ENCODE results near the gene PALM.
"Not testable (repeated sequence)": the region's sequence is repeated elsewhere in the genome, so short reads cannot be mapped to it uniquely, and the experiment has no call there.

PALM gene

GRCh38 chr19:729965-730668 is 21.4 kb downstream of the PALM start:
- no peak for DNase-seq (ENCODE audit: low spot score)

- DNase-seq (ENCODE audit: low spot score) = no peak
Measured at GRCh38 chr19:731000-731399, 22.3 kb downstream of the PALM start.

DNA sequence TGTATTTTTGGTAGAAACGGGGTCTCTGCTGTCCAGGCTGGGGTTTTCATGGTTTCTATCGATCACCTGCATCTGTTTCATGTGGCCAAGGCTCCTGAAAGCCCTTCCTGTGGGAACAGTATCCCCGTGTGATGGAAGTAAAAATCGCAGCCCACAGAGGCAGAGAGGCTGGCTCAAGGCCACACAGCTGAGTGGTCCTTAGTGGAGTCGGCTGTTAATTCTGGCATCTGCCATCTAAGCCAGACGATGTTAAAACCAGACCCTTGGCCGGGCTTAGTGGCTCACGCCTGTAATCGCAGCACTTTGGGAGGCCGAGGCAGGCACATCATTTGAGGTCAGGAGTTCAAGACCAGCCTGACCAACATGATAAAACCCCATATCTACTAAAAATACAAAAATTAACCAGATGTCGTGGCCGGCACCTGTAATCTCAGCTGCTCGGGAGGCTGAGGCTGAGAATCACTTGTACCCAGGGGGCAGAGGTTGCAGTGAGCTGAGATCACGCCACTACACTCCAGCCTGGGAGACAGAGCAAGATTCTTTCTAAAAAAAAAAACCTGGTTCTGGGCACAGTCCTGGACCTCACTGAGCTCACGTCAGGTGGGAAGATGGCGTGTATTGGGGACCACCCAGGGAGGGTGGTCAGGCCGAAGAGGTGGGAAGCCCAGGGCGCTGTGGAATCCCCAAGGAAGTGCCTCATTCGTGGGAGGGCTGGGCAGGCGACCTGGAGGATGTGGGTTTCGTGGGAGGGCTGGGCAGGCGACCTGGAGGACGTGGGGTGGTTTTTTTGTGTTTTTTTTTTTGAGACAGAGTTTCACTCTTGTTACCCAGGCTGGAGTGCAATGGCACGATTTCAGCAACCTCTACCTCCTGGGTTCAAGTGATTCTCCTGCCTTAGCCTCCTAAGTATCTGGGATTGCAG is 23.7 kb downstream of the PALM start:
- DNase-seq (ENCODE audit: low spot score) = no peak

DNA sequence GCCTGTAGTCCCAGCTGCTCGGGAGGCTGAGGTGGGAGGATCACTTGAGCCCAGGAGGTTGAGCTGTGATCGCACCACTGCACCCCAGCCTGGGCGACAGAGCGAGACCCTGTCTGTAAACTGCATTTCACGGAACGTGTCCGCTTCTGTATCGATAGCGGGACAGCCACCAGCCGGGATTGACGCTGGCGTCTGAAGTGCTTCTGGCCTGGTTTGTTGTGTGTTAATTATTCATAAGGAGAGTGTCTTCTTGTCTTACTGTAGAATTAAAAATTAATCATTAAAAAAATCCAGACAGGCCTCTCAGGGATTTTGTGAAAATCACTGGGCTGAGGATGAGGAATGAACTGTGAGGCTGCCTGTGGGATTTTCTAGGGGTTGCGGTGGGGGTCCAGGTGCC is 26.0 kb downstream of the PALM start:
- no peak for DNase-seq (ENCODE audit: low spot score)

DNA sequence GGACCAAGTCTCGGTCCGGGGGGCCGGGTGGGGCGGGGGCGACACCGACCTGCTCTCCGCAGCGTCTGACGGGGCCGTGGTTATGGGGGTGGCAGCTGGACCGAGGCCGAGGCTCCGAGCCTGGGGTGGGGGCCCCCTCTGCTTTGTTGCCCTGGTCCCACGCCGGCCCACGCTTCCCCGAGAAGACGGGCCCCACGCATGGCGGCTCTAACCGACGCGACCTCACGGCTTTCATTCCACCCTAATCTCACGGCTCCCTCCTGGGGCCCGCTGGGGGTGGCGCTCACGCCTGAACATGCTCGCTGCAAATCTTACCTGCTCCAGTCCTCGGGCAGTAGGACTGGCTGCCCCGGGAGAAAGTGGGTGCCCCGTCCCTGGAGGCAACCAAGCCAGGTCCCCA is 27.4 kb downstream of the PALM start:
- no peak for DNase-seq (ENCODE audit: low spot score)

- DNase-seq (ENCODE audit: low spot score) = peak; percentile 57
Measured at GRCh38 chr19:737591-738093, 28.9 kb downstream of the PALM start.

DNA sequence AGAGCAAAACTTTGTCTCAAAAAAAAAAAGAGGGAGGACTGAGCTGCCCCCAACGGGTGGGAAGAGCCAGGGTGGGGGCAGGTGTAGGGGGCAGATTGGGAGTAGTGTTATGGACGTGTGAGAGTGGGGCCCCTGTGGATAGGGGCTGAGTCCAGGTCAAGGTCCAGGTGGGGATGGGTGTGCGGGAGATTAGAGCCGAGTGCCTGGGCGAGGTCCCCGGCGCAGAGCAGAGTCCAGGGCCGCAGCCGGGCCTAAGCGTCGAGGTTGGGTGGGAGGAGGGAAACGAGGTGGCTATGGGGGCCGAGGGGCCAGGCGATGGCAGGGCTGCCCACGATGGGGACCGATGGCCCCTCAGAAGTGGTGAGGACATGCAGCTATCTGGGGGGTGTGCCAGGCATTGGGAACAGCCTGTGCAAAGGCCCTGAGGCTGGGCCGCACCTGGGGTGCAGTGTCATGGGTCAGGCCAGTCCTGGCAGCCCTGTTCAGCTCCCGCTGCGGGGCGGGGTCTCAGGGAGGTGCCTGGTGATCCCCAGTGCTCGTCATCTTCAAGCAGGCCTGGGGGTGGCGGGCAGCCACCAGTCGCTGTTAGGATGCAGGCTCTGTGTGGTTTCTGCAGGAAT is 29.9 kb downstream of the PALM start:
- DNase-seq (ENCODE audit: low spot score) = no peak

DNA sequence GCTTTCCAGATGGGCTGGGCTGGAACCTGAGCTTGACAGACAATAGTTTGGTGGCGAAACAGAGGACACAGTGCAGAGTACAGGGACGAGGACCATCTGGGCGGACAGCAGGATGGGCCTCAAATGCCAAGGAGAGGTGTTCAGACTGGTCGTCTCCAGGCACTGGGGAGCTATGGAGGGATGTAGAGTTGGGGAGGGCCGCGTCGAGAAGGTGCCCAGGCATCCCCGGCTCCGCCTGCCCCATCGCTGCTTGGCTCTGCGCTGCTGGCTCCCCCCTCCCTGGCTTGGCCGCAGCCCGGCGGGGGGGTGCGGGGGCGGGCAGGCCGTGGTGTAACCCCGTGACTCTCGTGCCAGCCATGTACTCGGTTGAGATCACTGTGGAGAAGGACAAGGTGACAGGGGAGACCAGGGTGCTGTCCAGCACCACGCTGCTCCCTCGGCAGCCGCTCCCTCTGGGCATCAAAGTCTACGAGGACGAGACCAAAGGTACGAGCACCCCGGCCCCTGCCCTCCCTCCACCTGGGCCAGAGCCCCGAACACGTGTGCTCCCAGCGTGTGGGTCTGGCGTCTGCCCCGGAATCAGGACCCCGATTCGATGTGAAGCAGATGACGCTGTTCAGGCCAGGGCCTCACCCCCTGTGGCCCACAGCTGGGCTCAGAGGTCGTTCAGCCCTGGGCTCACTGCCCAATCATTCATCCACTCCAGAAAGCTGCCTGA is 31.4 kb downstream of the PALM start:
- DNase-seq (ENCODE audit: low spot score) = no peak

GRCh38 chr19:740816-741505 is 32.2 kb downstream of the PALM start:
- not testable (repeated sequence) for DNase-seq (ENCODE audit: low spot score)

DNA sequence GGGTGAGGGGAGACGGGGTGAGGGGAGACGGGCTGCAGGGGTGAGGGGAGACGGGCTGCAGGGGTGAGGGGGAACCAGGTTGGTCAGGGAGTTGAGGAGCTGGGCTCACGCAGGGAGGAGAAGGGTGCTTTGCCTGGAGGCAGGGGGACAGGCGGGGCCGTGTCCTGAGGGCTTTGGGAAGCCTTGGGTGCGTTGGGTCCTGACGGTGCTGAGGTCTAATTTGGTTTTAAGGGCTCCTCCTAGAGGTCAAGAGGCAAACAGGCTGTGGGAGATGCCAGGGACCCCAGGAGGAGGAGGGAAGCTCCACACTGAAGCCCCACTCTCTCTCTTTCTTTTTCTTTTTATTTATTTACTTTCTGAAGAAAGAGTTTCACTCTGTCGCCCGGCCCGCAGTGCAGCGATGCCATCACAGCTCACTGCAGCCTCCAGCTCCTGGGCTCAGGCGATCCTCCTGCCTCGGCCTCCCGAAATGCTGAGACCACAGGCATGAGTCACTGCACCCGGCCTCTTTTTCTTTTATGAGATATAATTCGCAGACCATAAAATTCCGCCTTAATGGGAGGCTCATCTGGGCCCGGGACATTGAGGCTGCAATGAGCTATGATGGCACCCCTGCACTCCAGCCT is 32.9 kb downstream of the PALM start:
- DNase-seq (ENCODE audit: low spot score) = peak; percentile 58

GRCh38 chr19:742540-743075 is 33.9 kb downstream of the PALM start:
- no peak for DNase-seq (ENCODE audit: low spot score)

DNA sequence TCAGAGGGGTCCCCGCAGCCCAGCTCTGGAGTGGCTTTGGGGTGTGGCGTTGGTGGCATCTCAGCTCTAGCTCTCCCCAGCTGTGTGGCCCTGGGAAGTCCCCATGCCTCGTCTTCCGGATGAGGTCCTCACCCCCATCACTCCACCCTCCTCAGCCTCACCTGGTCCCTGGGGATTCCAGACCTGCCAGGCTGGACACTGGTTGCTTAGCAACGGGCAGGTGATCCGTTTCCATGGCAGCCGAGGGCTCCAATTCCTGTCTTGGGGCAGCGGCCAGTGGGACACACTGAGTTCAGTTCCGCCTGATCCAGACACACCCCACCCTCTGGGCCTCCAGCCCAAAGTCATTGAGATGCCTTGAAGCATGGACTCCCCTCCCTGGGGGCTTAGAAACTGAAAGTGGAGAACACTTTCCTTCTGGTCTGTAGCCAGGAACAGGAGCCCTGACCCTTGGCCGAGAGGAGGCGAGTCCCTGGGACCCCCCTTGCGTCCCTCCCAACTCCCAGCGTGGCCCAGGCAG is 34.5 kb downstream of the PALM start:
- DNase-seq (ENCODE audit: low spot score) = peak; percentile 58

- DNase-seq (ENCODE audit: low spot score) = not testable (repeated sequence)
Measured at GRCh38 chr19:745138-745537, 36.4 kb downstream of the PALM start.

- no peak for DNase-seq (ENCODE audit: low spot score)
Measured at GRCh38 chr19:746208-746819, 37.6 kb downstream of the PALM start.

DNA sequence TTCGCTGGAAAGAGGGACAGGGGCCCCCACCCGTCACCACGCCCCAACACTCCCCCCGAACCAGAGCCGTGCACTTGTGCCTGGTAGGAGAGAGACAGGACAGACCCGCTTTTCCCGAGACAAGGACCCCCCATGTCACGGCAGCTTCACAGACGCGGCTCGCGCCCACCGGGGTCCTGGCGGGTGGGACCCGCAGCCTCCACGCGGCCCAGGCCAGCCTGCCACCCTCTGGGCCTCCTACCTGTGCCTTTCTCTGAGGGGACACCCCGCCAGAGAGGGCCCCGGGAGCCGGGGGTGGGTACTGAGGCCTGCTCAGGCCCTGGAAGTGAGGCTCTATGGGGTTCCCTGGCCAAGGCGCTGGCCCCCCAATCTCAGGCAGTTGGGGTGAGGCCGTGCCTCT is 38.2 kb downstream of the PALM start:
- no peak for DNase-seq (ENCODE audit: low spot score)

GRCh38 chr19:747432-748273 is 38.9 kb downstream of the PALM start:
- DNase-seq (ENCODE audit: low spot score) = no peak

- DNase-seq (ENCODE audit: low spot score) = no peak
Measured at GRCh38 chr19:748274-748598, 39.5 kb downstream of the PALM start.

- no peak for DNase-seq (ENCODE audit: low spot score)
Measured at GRCh38 chr19:749811-750210, 41.1 kb downstream of the PALM start.
